HEK293 (cell line): ENCODE results near the gene EIF4G3.

ENCODE experiments used
- CTCF ChIP-seq: fragments of 450-650 bp; formaldehyde crosslinking; IDR thresholded peaks from 2 replicates; pipeline ENCODE4 v1.5.1; 2016; ENCODE audit warnings: missing biosample characterization, missing genetic modification characterization
- RBAK ChIP-seq: fragments of 450-650 bp; formaldehyde crosslinking; IDR thresholded peaks from 2 replicates; pipeline ENCODE4 v1.5.1; 2016; ENCODE audit warnings: missing biosample characterization, missing genetic modification characterization
- ZNF274 ChIP-seq, 2 experiments: fragments of 200-500 bp in 1 of 2; fragments of 450-650 bp in 1 of 2; sonication (Bioruptor generic) in 1 of 2; formaldehyde crosslinking in 1 of 2; IDR thresholded peaks; 2 replicates each; pipeline versions ENCODE4 v1.5.1 to v1.6.1; 2014 to 2016; ENCODE audit warnings: borderline replicate concordance in 1 of 2, inconsistent platforms in 1 of 2, low read length in 1 of 2, missing biosample characterization in 1 of 2, missing genetic modification characterization in 1 of 2
- ZSCAN18 ChIP-seq: fragments of 450-650 bp; formaldehyde crosslinking; IDR thresholded peaks from 2 replicates; pipeline ENCODE4 v1.5.1; 2016; ENCODE audit warnings: missing biosample characterization, missing genetic modification characterization

GRCh38 chr1:21182181-21182731, 5.6 kb upstream of the EIF4G3 start:
- no peak for TF ChIP-seq ZSCAN18 (tag by site-specific recombination)
- TF ChIP-seq CTCF (tag by site-specific recombination), result no peak
- TF ChIP-seq RBAK, result no peak
- no peak for TF ChIP-seq ZNF274 (IDR thresholded peaks at IDR 0.05; ENCODE audit: low read length)
- TF ChIP-seq ZNF274 (tag by site-specific recombination; IDR thresholded peaks at IDR 0.05; ENCODE audit: borderline replicate concordance), result no peak
